ENCODE data around the gene PPP1R1C. TPM values are rescaled to one million over a fixed set of nuclear protein-coding genes. Genes with fewer than 3 reads are reported as not detected.

The PPP1R1C gene
- polyA plus RNA-seq, 1 experiment: 0.41 TPM

DNA sequence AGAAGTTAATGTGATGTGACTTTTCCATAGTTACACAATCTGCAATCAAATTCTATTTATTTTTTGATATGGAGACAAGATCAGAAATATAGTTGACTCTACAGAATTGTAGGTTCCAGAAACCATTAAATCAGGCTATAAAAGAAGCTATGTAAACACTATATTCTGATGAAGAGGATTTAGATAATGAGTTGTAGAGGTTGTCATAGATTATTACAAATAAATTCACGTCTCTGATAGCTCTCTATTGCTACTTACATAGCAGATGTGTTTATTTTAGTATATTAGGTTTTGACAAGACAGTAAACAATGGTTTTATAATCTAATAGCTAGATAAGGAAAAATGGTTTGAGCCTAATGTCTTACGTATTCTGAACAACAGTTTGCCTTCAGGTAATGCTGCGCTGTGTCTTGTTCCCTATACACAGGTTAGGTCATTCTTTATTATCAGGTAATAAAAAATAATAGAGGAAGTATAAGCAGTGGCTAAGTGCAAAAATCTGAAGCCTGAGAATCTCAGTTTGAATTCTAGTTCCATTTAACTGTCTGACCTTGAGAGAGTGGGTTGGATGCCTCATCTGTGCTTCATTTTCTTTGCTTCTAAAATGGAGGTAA lies 93.4 kb downstream of the PPP1R1C start:
- ChIA-PET CTCF (interaction anchor here (0.7 to 3.2 kb wide), 8 partner anchors 12 to 612 kb away, joined by 3 to 43 read pairs (median 6); no protein-coding TSS in a partner anchor), POLR2A (no interaction called here)
- no peak overlapping the region for H3K27ac ChIP-seq (ENCODE audit: low read depth, low read length)
- H3K27me3 ChIP-seq (ENCODE audit: control insufficient read depth, insufficient read depth, low read length): no peaks in the 10 kb centered on the region
- TF ChIP-seq, protein P1, sequence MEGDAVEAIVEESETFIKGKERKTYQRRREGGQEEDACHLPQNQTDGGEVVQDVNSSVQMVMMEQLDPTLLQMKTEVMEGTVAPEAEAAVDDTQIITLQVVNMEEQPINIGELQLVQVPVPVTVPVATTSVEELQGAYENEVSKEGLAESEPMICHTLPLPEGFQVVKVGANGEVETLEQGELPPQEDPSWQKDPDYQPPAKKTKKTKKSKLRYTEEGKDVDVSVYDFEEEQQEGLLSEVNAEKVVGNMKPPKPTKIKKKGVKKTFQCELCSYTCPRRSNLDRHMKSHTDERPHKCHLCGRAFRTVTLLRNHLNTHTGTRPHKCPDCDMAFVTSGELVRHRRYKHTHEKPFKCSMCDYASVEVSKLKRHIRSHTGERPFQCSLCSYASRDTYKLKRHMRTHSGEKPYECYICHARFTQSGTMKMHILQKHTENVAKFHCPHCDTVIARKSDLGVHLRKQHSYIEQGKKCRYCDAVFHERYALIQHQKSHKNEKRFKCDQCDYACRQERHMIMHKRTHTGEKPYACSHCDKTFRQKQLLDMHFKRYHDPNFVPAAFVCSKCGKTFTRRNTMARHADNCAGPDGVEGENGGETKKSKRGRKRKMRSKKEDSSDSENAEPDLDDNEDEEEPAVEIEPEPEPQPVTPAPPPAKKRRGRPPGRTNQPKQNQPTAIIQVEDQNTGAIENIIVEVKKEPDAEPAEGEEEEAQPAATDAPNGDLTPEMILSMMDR (IDR thresholded peaks at IDR 0.05; ENCODE audit: low read depth, low read length): no peak
- no peaks in the 10 kb centered on the region for H3K9me3 ChIP-seq (ENCODE audit: control insufficient read depth, insufficient read depth, low read length)
- no peak overlapping the region for H3K4me3 ChIP-seq (ENCODE audit: low read depth, low read length)
- no peak for DNase-seq (ENCODE audit: low read depth, low spot score)

DNA sequence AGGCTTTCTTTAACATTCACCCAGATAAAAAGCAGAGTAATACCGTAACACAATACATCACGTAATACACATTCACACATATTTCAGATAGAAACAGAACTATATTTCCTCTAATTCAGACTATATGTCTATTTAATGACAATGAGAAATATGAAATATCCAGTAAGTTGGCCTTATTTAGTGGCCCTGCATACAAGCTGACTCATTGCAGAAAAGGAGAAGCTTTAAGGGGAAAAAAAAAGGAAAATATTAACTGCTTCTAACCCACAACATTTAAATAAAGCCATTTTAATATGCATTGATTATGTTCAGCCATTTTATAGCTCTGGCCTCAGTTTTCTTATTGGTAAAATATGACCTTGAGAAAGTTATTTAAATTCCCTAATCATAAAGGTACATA lies 94.8 kb downstream of the PPP1R1C start:
- Histone ChIP-seq H3K9me3 (ENCODE audit: control insufficient read depth, insufficient read depth, low read length) (no peaks in the 10 kb centered on the region), H3K27me3 (ENCODE audit: control insufficient read depth, insufficient read depth, low read length) (no peaks in the 10 kb centered on the region), H3K4me3 (ENCODE audit: low read depth, low read length) (no peak overlapping the region), H3K27ac (ENCODE audit: low read depth, low read length) (no peak overlapping the region)
- ChIA-PET CTCF (interaction anchor here (2.4 kb wide), 1 partner anchor 338 kb away, joined by 14 read pairs; no protein-coding TSS in a partner anchor), POLR2A (interaction anchor here (0.6 kb wide), 1 partner anchor 31 kb away, joined by 5 read pairs; no protein-coding TSS in a partner anchor)
- no peak for DNase-seq (ENCODE audit: low read depth, low spot score)
- TF ChIP-seq, protein P1 (IDR thresholded peaks at IDR 0.05; ENCODE audit: low read depth, low read length): no peak

DNA sequence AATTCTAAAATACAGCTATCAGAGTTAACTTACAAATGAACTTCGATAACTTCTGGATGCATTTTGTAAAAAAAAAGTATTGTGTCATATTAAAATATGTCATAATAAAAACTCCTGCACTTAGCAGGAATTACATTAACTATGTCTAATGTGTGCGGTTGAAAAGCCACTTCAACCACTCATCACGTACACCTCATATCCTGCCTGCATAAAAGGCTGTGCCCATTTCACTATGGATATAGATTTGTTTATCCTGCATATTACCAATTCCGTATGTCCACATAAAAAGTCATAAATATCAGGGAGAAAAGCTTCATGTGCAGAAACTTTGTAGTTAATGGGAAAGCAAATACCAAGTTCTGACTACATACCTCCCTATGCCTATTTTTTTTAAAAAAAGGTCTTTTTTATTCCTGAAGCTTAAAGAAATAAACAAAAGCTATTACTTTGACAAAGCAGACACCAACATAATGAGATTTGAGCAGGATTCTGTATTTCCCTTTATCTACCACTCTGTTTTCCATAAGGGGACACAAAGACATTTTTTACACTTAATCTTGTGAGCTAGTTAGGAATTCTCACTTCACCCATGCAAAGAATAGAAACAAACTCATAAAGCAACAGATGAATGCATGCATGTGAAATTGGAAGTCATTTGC lies 96.1 kb downstream of the PPP1R1C start:
- CTCF ChIA-PET: interaction anchor here (0.6 to 2.4 kb wide), 3 partner anchors 177 to 548 kb away, joined by 3 to 14 read pairs (median 3); no protein-coding TSS in a partner anchor
- no peaks in the 10 kb centered on the region for H3K9me3 ChIP-seq (ENCODE audit: control insufficient read depth, insufficient read depth, low read length)

DNA sequence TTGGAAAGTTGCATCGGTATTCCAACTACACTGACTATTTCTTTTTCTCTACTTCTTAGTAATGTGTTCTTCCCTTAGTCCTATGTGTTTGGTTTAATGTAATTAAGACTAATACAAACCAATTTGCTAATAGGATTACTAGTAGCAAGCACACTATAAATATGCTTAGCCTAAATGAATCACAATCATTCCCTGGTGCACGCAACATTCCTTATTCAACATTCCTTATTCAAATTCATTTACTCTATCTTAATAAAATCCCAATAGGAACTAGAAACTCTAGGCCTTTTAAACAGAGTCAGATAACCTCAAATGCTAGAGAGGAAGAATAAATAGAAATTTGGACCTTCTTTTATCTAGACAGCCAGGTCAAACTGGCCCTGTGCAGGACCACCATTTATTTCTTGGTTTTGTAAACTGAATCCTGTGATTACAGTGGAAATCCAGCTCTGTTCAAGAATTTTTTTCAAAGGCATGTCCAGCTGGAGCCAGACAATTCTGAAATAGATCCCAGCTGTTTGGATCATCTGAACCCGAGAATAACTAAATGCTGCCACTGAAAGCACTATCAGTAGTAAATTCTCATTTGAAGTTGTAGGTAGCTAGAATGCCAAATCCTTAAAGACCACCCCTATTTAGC lies 103.1 kb downstream of the PPP1R1C start:
- Histone ChIP-seq H3K27me3 (ENCODE audit: control insufficient read depth, insufficient read depth, low read length) (no peaks in the 10 kb centered on the region), H3K4me3 (ENCODE audit: low read depth, low read length) (no peak overlapping the region), H3K27ac (ENCODE audit: low read depth, low read length) (no peak overlapping the region), H3K9me3 (ENCODE audit: control insufficient read depth, insufficient read depth, low read length) (no peaks in the 10 kb centered on the region)
- no peak for DNase-seq (ENCODE audit: low read depth, low spot score)
- POLR2A ChIA-PET: interaction anchor here (0.7 kb wide), 1 partner anchor 11 kb away, joined by 3 read pairs; no protein-coding TSS in a partner anchor
- CTCF ChIA-PET: interaction anchor here (0.7 to 3.0 kb wide), 4 partner anchors 11 to 346 kb away, joined by 3 to 19 read pairs (median 6); no protein-coding TSS in a partner anchor
- TF ChIP-seq, protein P1 (IDR thresholded peaks at IDR 0.05; ENCODE audit: low read depth, low read length): no peak

More for the DNA sequence above, 96.1 kb downstream of the PPP1R1C start:
- TF ChIP-seq, protein P1 (IDR thresholded peaks at IDR 0.05; ENCODE audit: low read depth, low read length): no peak
- no peak for DNase-seq (ENCODE audit: low read depth, low spot score)
- Histone ChIP-seq H3K27ac (ENCODE audit: low read depth, low read length) (no peak overlapping the region), H3K4me3 (ENCODE audit: low read depth, low read length) (no peak overlapping the region), H3K27me3 (ENCODE audit: control insufficient read depth, insufficient read depth, low read length) (no peaks in the 10 kb centered on the region)
- POLR2A ChIA-PET: no interaction called here

Data from AG04450 (cell line).